Heart left ventricle (tissue), 13 donors: ENCODE measurements around the gene KLHL12.

ENCODE experiments used
- CTCF ChIP-seq, 12 donors: fragments of 200-600 bp; sonication (generic) in 4 of 12; IDR thresholded peaks; one replicate each; pipeline versions ENCODE4 v1.5.0 to v1.8.0; 2018 to 2022; ENCODE audit warnings: antibody characterized with exemption in 12 of 12, mild to moderate bottlenecking in 5 of 12
- POLR2A ChIP-seq, 2 donors: fragments of 450-650 bp; IDR thresholded peaks; one replicate each; pipeline ENCODE4 v1.6.1; 2017; ENCODE audit warnings: antibody characterized with exemption in 2 of 2, mild to moderate bottlenecking in 2 of 2, moderate library complexity in 2 of 2
- donor health status: ischemic (EF 13 %, LVEDD 7.1; RV severe dilation, severe dysfunction).
- donor health status: DM: no; HTN: yes; CAD: no.
- donor health status: DM: no; HTN: no; CAD: no.
- donor health status: ischemic (EF 25% LVEDD 6.9; RV normal size, moderate dysfunction).
- donor health status: ischemic (EF 25% LVEDD 5.7; RV mildly dilated, moderate dysfunction).
- donor health status: ischemic (EF 35%, LVEDD 5.7; RV mildly dilated, moderate dysfunction).
- donor health status: nonischemic (EF 11% LVEDD 7.7; RV severe dilation, severe dysfunction).
- donor health status: DM: yes; HTN: yes; CAD: no.
- donor health status: PGD.
- donor health status: ischemic (EF 29% LVEDD 5.4; RV normal size, mild dysfunction).
- donor health status: nonischemic (EF 23%, LVEDD 6.1; RV moderate dilation, normal function).

DNA sequence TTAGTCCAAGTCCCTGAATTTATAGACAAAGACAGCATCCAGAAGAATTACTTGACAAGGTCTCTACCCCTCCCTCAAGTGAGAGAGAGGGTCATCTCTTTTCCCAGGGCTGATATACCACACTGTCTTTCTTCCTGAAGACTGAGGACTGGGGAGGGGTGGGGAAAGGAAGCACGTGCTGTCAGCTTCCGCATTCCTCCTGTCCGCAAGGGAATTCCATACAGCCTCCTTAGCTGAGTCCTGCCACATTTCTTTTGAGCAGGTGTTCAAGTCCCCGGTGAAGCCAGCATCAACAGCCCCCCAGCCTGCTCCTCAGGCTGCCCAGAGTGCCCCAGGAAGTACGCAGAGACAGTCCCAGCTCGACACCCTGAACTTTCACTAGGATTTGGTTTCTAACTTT, 82.1 kb downstream of the KLHL12 start:
- no peak for TF ChIP-seq CTCF (IDR thresholded peaks at IDR 0.05)
- no peak for TF ChIP-seq POLR2A (IDR thresholded peaks at IDR 0.05)
